Glomerular endothelial cell (primary cell): Measurements from ENCODE around the gene RPL32. TPM values are rescaled to one million over a fixed set of nuclear protein-coding genes. Genes with fewer than 3 reads are reported as not detected.

ENCODE experiments used
- total RNA-seq: library from RNA; depleted of rRNA; stranded (reverse); fragments of >200 nt; gene quantifications from 2 replicates; pipeline ENCODE4 v1.2.3, GENCODE V29; 2015

The RPL32 gene
- total RNA-seq, 1 donor from 2014 or later: 1,083 TPM

Other genes starting within 250 kb of the RPL32 start
- 55.7 and 72.3 TPM in 2 replicates for gene RAF1, start 177.4 kb downstream of the RPL32 start, total RNA-seq
- gene TMEM40, start 82.3 kb downstream of the RPL32 start, total RNA-seq: not detected in 2 replicates
- 2.6 and 3.7 TPM in 2 replicates for gene CAND2, start 44.9 kb downstream of the RPL32 start, total RNA-seq
- gene IQSEC1, start 231.9 kb upstream of the RPL32 start, total RNA-seq: 50.1 and 57.1 TPM in 2 replicates